ENCODE measurements around the gene CEP126. TPM values are rescaled to one million over a fixed set of nuclear protein-coding genes. Genes with fewer than 3 reads are reported as not detected.

The CEP126 gene, protein sequence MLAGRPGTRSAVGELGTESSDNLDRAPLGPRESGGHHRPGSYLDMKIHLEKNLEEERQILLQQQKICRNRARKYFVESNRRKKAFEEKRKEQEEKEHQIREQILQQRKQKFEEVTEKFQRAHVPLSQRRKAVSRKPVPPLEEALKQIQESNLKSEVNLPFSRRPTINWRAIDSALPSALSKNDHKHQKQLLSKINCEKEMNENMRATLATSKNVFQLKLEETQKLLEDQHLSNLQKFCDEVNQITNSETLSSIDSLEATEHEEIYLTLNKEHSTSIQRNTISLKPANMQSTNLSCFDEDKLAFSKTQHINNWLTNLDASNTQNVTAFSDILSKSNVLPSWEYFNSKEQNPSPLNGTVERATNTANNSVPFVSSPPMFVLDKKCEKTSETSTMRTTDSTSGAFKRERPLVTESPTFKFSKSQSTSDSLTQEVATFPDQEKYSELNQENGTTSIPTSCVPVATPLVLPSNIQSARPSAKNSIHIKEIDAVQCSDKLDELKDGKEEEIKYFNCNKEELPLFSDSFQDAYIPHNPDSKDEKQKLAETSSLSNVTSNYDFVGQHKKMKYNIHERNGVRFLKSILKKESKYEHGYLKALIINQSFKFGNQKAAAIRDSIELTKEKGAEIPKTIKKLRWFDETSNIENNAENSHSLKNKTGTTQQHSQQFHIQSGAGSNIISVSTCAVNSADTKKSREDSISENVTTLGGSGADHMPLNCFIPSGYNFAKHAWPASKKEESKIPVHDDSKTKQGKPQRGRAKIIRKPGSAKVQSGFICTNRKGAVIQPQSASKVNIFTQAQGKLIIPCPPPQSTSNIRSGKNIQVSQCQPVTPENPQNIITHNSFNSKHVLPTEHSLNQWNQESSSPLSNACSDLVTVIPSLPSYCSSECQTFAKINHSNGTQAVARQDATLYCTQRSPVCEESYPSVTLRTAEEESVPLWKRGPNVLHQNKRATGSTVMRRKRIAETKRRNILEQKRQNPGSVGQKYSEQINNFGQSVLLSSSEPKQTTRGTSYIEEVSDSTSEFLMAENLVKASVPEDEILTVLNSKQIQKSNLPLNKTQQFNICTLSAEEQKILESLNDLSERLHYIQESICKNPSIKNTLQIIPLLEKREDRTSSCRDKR
- total RNA-seq (ENCODE audit: low replicate concordance): 1.5 and 2.2 TPM in 2 replicates

DNA sequence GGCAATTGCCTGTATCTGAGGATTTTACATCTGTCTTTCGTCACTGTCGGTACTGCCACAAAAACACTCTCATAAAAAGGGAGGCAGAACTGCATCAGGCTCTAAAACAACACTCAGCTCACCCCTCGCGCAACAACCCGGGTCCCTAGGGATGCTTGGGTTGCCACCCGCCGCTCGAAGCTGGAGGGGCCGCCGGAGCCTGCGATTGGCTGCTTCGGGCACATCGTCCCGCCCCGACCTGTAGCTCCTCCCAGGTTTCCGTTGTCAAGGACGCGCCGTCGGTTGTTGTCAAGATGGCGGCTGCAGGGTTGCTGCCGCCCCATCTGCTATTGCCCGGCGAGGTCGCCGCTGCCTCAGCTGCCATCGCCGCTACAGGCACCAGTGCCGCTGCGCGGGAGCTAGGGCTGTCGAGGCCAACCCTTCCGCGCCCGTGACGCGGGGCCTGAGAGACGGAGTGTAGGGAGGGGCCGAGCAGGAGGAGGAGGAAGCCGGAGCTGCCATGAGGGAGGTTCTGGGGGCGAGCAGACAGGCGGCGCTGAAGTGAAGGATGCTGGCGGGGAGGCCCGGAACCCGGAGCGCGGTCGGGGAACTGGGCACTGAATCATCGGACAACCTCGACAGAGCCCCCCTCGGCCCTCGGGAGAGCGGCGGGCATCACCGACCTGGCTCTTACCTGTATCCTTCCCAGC is at the start of gene CEP126:
CEP126 (plus strand) TSS at position 273 of the 689 bp plus-strand sequence; CDS start at position 548, 275 bp downstream.
- peak within 1 kb of the TSS; percentile 71 for H3K4me2 ChIP-seq
- no peaks in the 10 kb centered on the region for H3K27me3 ChIP-seq
- peak within 1 kb of the TSS; percentile 71 for H3K4me3 ChIP-seq
- DNase-seq (ENCODE audit: low spot score): peak; percentile 97
- H3K79me2 ChIP-seq (ENCODE audit: low read depth): no peaks in the 10 kb centered on the region
- Mint-ChIP-seq H3K36me3 (no peaks in the 10 kb centered on the region), H3K4me1 (peaks cover 18% of the 10 kb centered on the region), H3K4me3 (peak within 1 kb of the TSS; percentile 94), H3K27me3 (ENCODE audit: insufficient read depth, low read depth) (peaks cover 5% of the 10 kb centered on the region), H3K27ac (peak within 1 kb of the TSS; percentile 85), H3K9me3 (no peaks in the 10 kb centered on the region)
- H3K4me1 ChIP-seq: peaks cover 19% of the 10 kb centered on the region
- TF ChIP-seq EZH2phosphoT487 (IDR thresholded peaks at IDR 0.05) (no peak), EZH2 (IDR thresholded peaks at IDR 0.05) (no peak)
- TF ChIP-seq, protein P1, sequence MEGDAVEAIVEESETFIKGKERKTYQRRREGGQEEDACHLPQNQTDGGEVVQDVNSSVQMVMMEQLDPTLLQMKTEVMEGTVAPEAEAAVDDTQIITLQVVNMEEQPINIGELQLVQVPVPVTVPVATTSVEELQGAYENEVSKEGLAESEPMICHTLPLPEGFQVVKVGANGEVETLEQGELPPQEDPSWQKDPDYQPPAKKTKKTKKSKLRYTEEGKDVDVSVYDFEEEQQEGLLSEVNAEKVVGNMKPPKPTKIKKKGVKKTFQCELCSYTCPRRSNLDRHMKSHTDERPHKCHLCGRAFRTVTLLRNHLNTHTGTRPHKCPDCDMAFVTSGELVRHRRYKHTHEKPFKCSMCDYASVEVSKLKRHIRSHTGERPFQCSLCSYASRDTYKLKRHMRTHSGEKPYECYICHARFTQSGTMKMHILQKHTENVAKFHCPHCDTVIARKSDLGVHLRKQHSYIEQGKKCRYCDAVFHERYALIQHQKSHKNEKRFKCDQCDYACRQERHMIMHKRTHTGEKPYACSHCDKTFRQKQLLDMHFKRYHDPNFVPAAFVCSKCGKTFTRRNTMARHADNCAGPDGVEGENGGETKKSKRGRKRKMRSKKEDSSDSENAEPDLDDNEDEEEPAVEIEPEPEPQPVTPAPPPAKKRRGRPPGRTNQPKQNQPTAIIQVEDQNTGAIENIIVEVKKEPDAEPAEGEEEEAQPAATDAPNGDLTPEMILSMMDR (IDR thresholded peaks at IDR 0.05): peak; percentile 46
- H2AFZ ChIP-seq (replicated peaks): peak within 1 kb of the TSS; percentile 86
- peaks cover 15% of the 10 kb centered on the region for H3F3A ChIP-seq (ENCODE audit: low read depth)
- H4K20me1 ChIP-seq (ENCODE audit: low read depth): no peaks in the 10 kb centered on the region
- no peak within 1 kb of the TSS for H3K27ac ChIP-seq
- no peaks in the 10 kb centered on the region for H3K9me3 ChIP-seq (ENCODE audit: low read depth)
- no peak within 1 kb of the TSS for H3K9ac ChIP-seq
- no peaks in the 10 kb centered on the region for H3K36me3 ChIP-seq

DNA sequence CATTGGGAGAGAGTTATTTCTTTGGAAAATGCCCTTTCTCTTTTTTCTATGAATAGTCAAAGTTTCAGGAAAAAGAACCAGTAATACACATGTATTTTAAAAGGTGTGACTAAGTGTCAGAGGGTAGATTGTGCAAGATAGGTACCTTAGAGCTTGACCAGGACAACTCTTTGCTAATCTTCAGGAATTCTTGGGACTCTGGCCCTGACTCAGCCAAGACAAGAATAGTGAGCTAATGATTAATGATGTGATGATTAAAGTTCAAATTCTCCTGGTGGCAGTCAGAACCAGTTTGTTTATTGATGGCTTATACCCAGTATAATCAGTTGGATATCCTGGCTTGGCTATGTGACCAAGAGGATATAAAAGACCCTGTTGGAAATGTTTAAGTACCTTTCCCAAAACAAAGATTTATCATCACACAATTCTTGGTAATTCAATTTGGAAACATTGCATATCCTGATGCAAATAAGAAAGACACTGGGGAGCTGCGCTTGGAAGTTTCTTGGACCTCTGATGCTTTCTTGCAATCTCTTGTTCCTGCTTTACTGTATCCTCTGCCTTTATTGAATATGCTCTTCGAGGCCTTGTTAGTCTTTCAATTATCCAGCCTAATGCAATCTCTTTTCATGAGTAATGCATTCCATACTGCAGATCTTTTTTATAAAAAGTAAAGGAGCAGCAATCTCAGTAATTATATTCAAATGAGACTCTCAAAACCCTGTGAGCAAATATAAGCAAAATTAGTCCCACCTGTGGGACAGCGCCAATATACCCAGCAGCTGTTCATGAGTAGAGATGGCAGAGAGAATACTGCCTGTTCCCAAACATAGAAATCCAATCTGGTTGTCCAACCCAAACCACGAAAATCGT is 48.0 kb upstream of the CEP126 start:
- Histone ChIP-seq H3K9ac (no peak overlapping the region), H3F3A (ENCODE audit: low read depth) (no peaks in the 10 kb centered on the region), H4K20me1 (ENCODE audit: low read depth) (no peaks in the 10 kb centered on the region), H3K4me2 (no peak overlapping the region), H3K9me3 (ENCODE audit: low read depth) (no peaks in the 10 kb centered on the region), H3K4me3 (no peak overlapping the region), H3K27me3 (no peaks in the 10 kb centered on the region), H3K79me2 (ENCODE audit: low read depth) (no peaks in the 10 kb centered on the region), H3K36me3 (no peaks in the 10 kb centered on the region), H3K4me1 (peaks cover 11% of the 10 kb centered on the region), H2AFZ (replicated peaks) (no peak overlapping the region), H3K27ac (no peak overlapping the region)
- Mint-ChIP-seq H3K27me3 (ENCODE audit: insufficient read depth, low read depth) (no peaks in the 10 kb centered on the region), H3K4me1 (peaks cover 5% of the 10 kb centered on the region), H3K9me3 (peaks cover 7% of the 10 kb centered on the region), H3K36me3 (no peaks in the 10 kb centered on the region), H3K4me3 (no peak overlapping the region), H3K27ac (no peak overlapping the region)
- DNase-seq (ENCODE audit: low spot score): no peak
- no peak for TF ChIP-seq EZH2phosphoT487 (IDR thresholded peaks at IDR 0.05)
- TF ChIP-seq, protein P1 (IDR thresholded peaks at IDR 0.05): no peak
- no peak for TF ChIP-seq EZH2 (IDR thresholded peaks at IDR 0.05)

Measured in neural progenitor cell (in vitro differentiated cells).